H1 (cell line): Measurements from ENCODE around the gene CELSR1. TPM values are rescaled to one million over a fixed set of nuclear protein-coding genes. Genes with fewer than 3 reads are reported as not detected.
A peak's percentile ranks its signal among the peaks of the same experiment; 100 is the strongest.

ENCODE experiments used
- CTCF ChIA-PET: fragments of 300-600 bp; sonication (Branson Sonifier 250); formaldehyde crosslinking; loops from one replicate; lab custom pipeline; 2021; ENCODE audit not compliant: partially characterized antibody; lab: Charles Lee
- POLR2A ChIA-PET: fragments of 300-600 bp; sonication (Branson Sonifier 250); formaldehyde crosslinking; loops from one replicate; lab custom pipeline; 2021; ENCODE audit warnings: inconsistent platforms; ENCODE audit not compliant: partially characterized antibody; lab: Charles Lee
- DNase-seq, 2 experiments: peaks; one replicate each; pipeline versions ENCODE4 v3.0.0 to v3.0.0-alpha.2; 2010 to 2022; ENCODE audit warnings: low spot score in 2 of 2, low read depth in 1 of 2, mixed read lengths in 1 of 2
- FAIRE-seq: peaks from 2 replicates; lab custom pipeline; 2011; peaks lifted over from hg19 to GRCh38; lab: Jason Lieb, UNC
- H2AFZ ChIP-seq: 2 replicates; pipeline ENCODE4 v1.8.1; 2012; ENCODE audit warnings: low read length, inconsistent platforms
- H2AK5ac ChIP-seq: 2 replicates; pipeline ENCODE4 v1.6.1; 2013; ENCODE audit warnings: low read depth, low read length
- H2BK120ac ChIP-seq: replicated peaks from 2 replicates; pipeline ENCODE3; 2013; ENCODE audit warnings: low read depth, low read length, inconsistent platforms
- H2BK12ac ChIP-seq: 2 replicates; pipeline ENCODE4 v1.6.1; 2013; ENCODE audit warnings: low read depth, low read length
- H2BK15ac ChIP-seq: 2 replicates; pipeline ENCODE4 v1.6.1; 2013; ENCODE audit warnings: low read length
- H2BK20ac ChIP-seq: 2 replicates; pipeline ENCODE4 v1.6.1; 2013; ENCODE audit warnings: low read length
- H2BK5ac ChIP-seq: 2 replicates; pipeline ENCODE4 v1.6.1; 2013; ENCODE audit warnings: low read depth, low read length
- H3K14ac ChIP-seq: 2 replicates; pipeline ENCODE4 v1.6.1; 2013; ENCODE audit warnings: inconsistent platforms; ENCODE audit not compliant: insufficient read length
- H3K18ac ChIP-seq: 2 replicates; pipeline ENCODE4 v1.6.1; 2013; ENCODE audit warnings: low read length; ENCODE audit errors: extremely low read depth
- H3K23ac ChIP-seq: 2 replicates; pipeline ENCODE4 v1.6.1; 2013; ENCODE audit warnings: inconsistent platforms; ENCODE audit not compliant: insufficient read length
- H3K23me2 ChIP-seq: 2 replicates; pipeline ENCODE4 v1.6.1; 2013; ENCODE audit warnings: low read depth, low read length
- H3K27ac ChIP-seq: 2 replicates; pipeline ENCODE4 v1.6.1; 2011; ENCODE audit warnings: low read depth, low read length, inconsistent platforms
- H3K27me3 ChIP-seq, 4 experiments: replicated peaks in 1 of 4; 1 replicate in 1 of 4; 2 replicates in 3 of 4; pipeline versions ENCODE4 v1.6.1 to v1.8.1; 2011 to 2013; ENCODE audit warnings: low read length in 3 of 4, mild to moderate bottlenecking in 3 of 4, inconsistent platforms in 2 of 4, mixed read lengths in 2 of 4, moderate library complexity in 1 of 4; ENCODE audit not compliant: control insufficient read depth in 3 of 4, insufficient read depth in 3 of 4; ENCODE audit errors: extremely low read depth in 1 of 4
- H3K36me3 ChIP-seq, 4 experiments: 2 replicates each; pipeline versions ENCODE4 v1.6.1 to v1.8.1; 2011 to 2013; ENCODE audit warnings: mild to moderate bottlenecking in 4 of 4, low read length in 3 of 4, moderate library complexity in 2 of 4, control low read depth in 1 of 4, inconsistent platforms in 1 of 4; ENCODE audit not compliant: insufficient read depth in 4 of 4, control insufficient read depth in 2 of 4
- H3K4ac ChIP-seq: replicated peaks from 2 replicates; pipeline ENCODE3; 2013; ENCODE audit warnings: low read length, low read depth, mixed read lengths, inconsistent platforms; ENCODE audit not compliant: insufficient read length
- H3K4me1 ChIP-seq, 4 experiments: replicated peaks in 1 of 4; 1 replicate in 1 of 4; 2 replicates in 3 of 4; pipeline versions ENCODE4 v1.6.1 to v1.8.1; 2011 to 2013; ENCODE audit warnings: low read length in 3 of 4, inconsistent platforms in 2 of 4, mixed read lengths in 1 of 4; ENCODE audit not compliant: insufficient read depth in 4 of 4, control insufficient read depth in 3 of 4
- H3K4me2 ChIP-seq, 2 experiments: 2 replicates each; pipeline versions ENCODE4 v1.6.1 to v1.8.1; 2011 to 2013; ENCODE audit warnings: low read depth in 2 of 2, low read length in 2 of 2, control low read depth in 1 of 2, inconsistent platforms in 1 of 2, mild to moderate bottlenecking in 1 of 2; ENCODE audit not compliant: insufficient read depth in 1 of 2
- H3K4me3 ChIP-seq, 4 experiments: fragments of 200-600, 300-600 bp in 1 of 4; sonication (generic), shearing (Covaris generic), sonication (Bioruptor Twin) in 1 of 4; 2 replicates each; pipeline versions ENCODE4 v1.5.1 to v1.8.1; 2011 to 2016; ENCODE audit warnings: low read length in 4 of 4, low read depth in 3 of 4, control low read depth in 2 of 4, inconsistent platforms in 2 of 4, mild to moderate bottlenecking in 2 of 4, mixed read lengths in 1 of 4, moderate library complexity in 1 of 4; ENCODE audit not compliant: insufficient read depth in 2 of 4; ENCODE audit errors: extremely low read depth in 1 of 4
- H3K56ac ChIP-seq: replicated peaks from 2 replicates; pipeline ENCODE3; 2013; ENCODE audit warnings: low read depth, mild to moderate bottlenecking, mixed read lengths, low read length, inconsistent platforms; ENCODE audit not compliant: insufficient read length
- H3K79me1 ChIP-seq: 2 replicates; pipeline ENCODE4 v1.6.1; 2013; ENCODE audit warnings: low read depth, low read length, control low read depth
- H3K79me2 ChIP-seq, 2 experiments: 2 replicates each; pipeline versions ENCODE4 v1.6.1 to v1.8.1; 2012 to 2013; ENCODE audit warnings: low read length in 2 of 2, mild to moderate bottlenecking in 2 of 2, inconsistent platforms in 1 of 2; ENCODE audit not compliant: insufficient read depth in 2 of 2, control insufficient read depth in 1 of 2
- H3K9ac ChIP-seq, 4 experiments: replicated peaks in 1 of 4; 1 replicate in 1 of 4; 2 replicates in 3 of 4; pipeline versions ENCODE4 v1.6.1 to v1.8.1; 2011 to 2013; ENCODE audit warnings: low read depth in 3 of 4, low read length in 3 of 4, control low read depth in 2 of 4, mild to moderate bottlenecking in 2 of 4, moderate library complexity in 2 of 4, inconsistent platforms in 1 of 4; ENCODE audit errors: extremely low read depth in 1 of 4
- H3K9me3 ChIP-seq, 2 experiments: 2 replicates each; pipeline versions ENCODE4 v1.6.1 to v1.8.1; 2012 to 2013; ENCODE audit warnings: mild to moderate bottlenecking in 2 of 2, moderate library complexity in 2 of 2, control low read depth in 1 of 2, inconsistent platforms in 1 of 2, low read depth in 1 of 2, low read length in 1 of 2, mixed read lengths in 1 of 2; ENCODE audit not compliant: insufficient read depth in 2 of 2
- H4K20me1 ChIP-seq, 2 experiments: replicated peaks in 1 of 2; 2 replicates each; pipeline versions ENCODE3 to v1.8.1; 2011 to 2013; ENCODE audit warnings: inconsistent platforms in 2 of 2, low read length in 2 of 2, mild to moderate bottlenecking in 1 of 2; ENCODE audit not compliant: insufficient read depth in 2 of 2, control insufficient read depth in 1 of 2
- H4K5ac ChIP-seq: 2 replicates; pipeline ENCODE4 v1.6.1; 2013; ENCODE audit warnings: low read length, low read depth, mixed read lengths, inconsistent platforms; ENCODE audit not compliant: insufficient read length
- H4K8ac ChIP-seq: 2 replicates; pipeline ENCODE4 v1.8.0; 2013; ENCODE audit warnings: mild to moderate bottlenecking, moderate library complexity, low read length, inconsistent platforms; ENCODE audit not compliant: insufficient read depth; ENCODE audit errors: extremely low read depth
- H4K91ac ChIP-seq: replicated peaks from 2 replicates; pipeline ENCODE3; 2013; ENCODE audit warnings: low read length, mixed read lengths, inconsistent platforms; ENCODE audit not compliant: insufficient read length
- BACH1 ChIP-seq: IDR thresholded peaks from 2 replicates; pipeline ENCODE4 v1.6.1; 2012; ENCODE audit warnings: low read length, improper control_type of control experiment
- BRCA1 ChIP-seq: IDR thresholded peaks from 2 replicates; pipeline ENCODE4 v1.6.1; 2012; ENCODE audit warnings: low read depth, low read length, improper control_type of control experiment
- POU5F1 ChIP-seq: IDR thresholded peaks from 2 replicates; pipeline ENCODE4 v1.6.1; 2011; ENCODE audit warnings: low read depth, mild to moderate bottlenecking, low read length, moderate library complexity
- WGBS, 2 experiments: shearing (Covaris generic) in 1 of 2; methylation state at CpG; one replicate each; pipeline versions ENCODE4 v1.1.6 to v1.1.7; 2013 to 2015; ENCODE audit warnings: low lambda C conversion rate in 2 of 2, mixed read lengths in 2 of 2, inconsistent platforms in 1 of 2, low coverage in 1 of 2, missing lambda C conversion rate in 1 of 2; ENCODE audit not compliant: insufficient replicate concordance in 2 of 2, insufficient coverage in 1 of 2, insufficient read length in 1 of 2; ENCODE audit errors: extremely low coverage in 1 of 2, missing lambda C conversion rate in 1 of 2; 5-methylcytosine and 5-hydroxymethylcytosine counted together
- polyA plus RNA-seq, 7 experiments: library from polyadenylated mRNA; depleted of rRNA in 3 of 7; stranded (reverse) in 5 of 7; unstranded in 2 of 7; fragments of >200 nt in 5 of 7; fragments of 200-250 nt in 2 of 7; gene quantifications; 1 replicate in 5 of 7; 2 replicates in 1 of 7; 4 replicates in 1 of 7; pipeline versions ENCODE4 v1.2.1 to v1.2.3, GENCODE V29; 2011 to 2013; ENCODE audit warnings: missing spikeins in 2 of 7, mixed read lengths in 2 of 7
- total RNA-seq: library from RNA; stranded (reverse); fragmentation: NEBNext Ultra II Directional; extraction: Animal tissue kit (Norgen Biotek cat#: 25700); gene quantifications from 2 replicates; pipeline ENCODE4 v1.2.1, GENCODE V29; 2021

The CELSR1 gene
- total and polyA plus RNA-seq, 2 of the 8 experiments (the other 6 are each of a cell fraction or from before 2014, with no cell fraction given): 9.0 to 12.4 TPM

GRCh38 chr22:46567471-46567870 is 30.1 kb upstream of the CELSR1 start:
- Histone ChIP-seq H3K14ac (no peak overlapping the region), H2AK5ac (no peak overlapping the region), H3K79me2 (no peaks in the 10 kb centered on the region), H2BK15ac (no peak overlapping the region), H4K5ac (no peak overlapping the region), H4K91ac (no peak overlapping the region), H3K23ac (no peak overlapping the region), H3K4me3 (no peak overlapping the region), H3K4me2 (no peak overlapping the region), H3K56ac (no peak overlapping the region), H3K27ac (no peak overlapping the region), H3K9ac (no peak overlapping the region), H3K36me3 (no peaks in the 10 kb centered on the region), H2BK5ac (no peak overlapping the region)
- FAIRE-seq (no peak), DNase-seq (no peak)
- POLR2A ChIA-PET: interaction anchor here (1.1 kb wide), 1 partner anchor 27 kb away, joined by 3 read pairs; no protein-coding TSS in a partner anchor
- TF ChIP-seq BACH1: 0 out of 2 replicates have a peak, but pooled peaks have one; percentile 19
- TF ChIP-seq POU5F1: no peak
- TF ChIP-seq BRCA1: peak; percentile 71; the same call in 1 of the 2 replicates
- TF ChIP-seq, all 59 proteins: peak for 2
- no peak overlapping the region for H4K8ac ChIP-seq
- H3K23me2 ChIP-seq: peaks cover 13% of the 10 kb centered on the region; the same call in 1 of the 2 replicates
- H2BK120ac ChIP-seq: no peak overlapping the region
- no peaks in the 10 kb centered on the region for H4K20me1 ChIP-seq
- no peak overlapping the region for H3K4ac ChIP-seq
- H2BK20ac ChIP-seq: no peak overlapping the region
- H3K18ac ChIP-seq: no peak overlapping the region
- no peaks in the 10 kb centered on the region for H3K79me1 ChIP-seq
- CTCF ChIA-PET: no interaction called here
- no peaks in the 10 kb centered on the region for H3K27me3 ChIP-seq
- no peak overlapping the region for H2AFZ ChIP-seq
- WGBS, 2 experiments: 81% methylated on average over 1 of the region's 1 CpG; no CpG with 5 or more reads in 1 of the 2 experiments
- no peak overlapping the region for H2BK12ac ChIP-seq
- no peaks in the 10 kb centered on the region for H3K9me3 ChIP-seq
- peaks cover 0 to 11% (median 7%) of the 10 kb centered on the region in 4 experiments; a peak in 6 of 7 replicates for H3K4me1 ChIP-seq
